NCI-H1105 treated with DMSO at 0.1 percent for 48 hours (cell line): ENCODE measurements around the gene TTLL6.
"Not testable (repeated sequence)": the region's sequence is repeated elsewhere in the genome, so short reads cannot be mapped to it uniquely, and the experiment has no call there.

ENCODE experiments used
- DNase-seq: peaks from one replicate; lab custom pipeline; 2025; lab: John Stamatoyannopoulos, UW

The TTLL6 gene

GRCh38 chr17:48815311-48815710, 1.7 kb downstream of the TTLL6 start:
- no peak for DNase-seq

GRCh38 chr17:48814504-48814903, 2.5 kb downstream of the TTLL6 start:
- peak; percentile 33 for DNase-seq

GRCh38 chr17:48812001-48812400, 5.0 kb downstream of the TTLL6 start:
- DNase-seq = no peak

GRCh38 chr17:48809182-48809581, 7.8 kb downstream of the TTLL6 start:
- no peak for DNase-seq

- peak; percentile 47 for DNase-seq
Measured at GRCh38 chr17:48804936-48805411, 12.1 kb downstream of the TTLL6 start.

- DNase-seq = no peak
Measured at GRCh38 chr17:48800626-48801217, 16.3 kb downstream of the TTLL6 start.

- DNase-seq = no peak
Measured at GRCh38 chr17:48799069-48799723, 17.8 kb downstream of the TTLL6 start.

GRCh38 chr17:48796163-48796522, 20.9 kb downstream of the TTLL6 start:
- not testable (repeated sequence) for DNase-seq

- no peak for DNase-seq
Measured at GRCh38 chr17:48795444-48796162, 21.4 kb downstream of the TTLL6 start.

- DNase-seq = no peak
Measured at GRCh38 chr17:48792033-48792798, 24.8 kb downstream of the TTLL6 start.

GRCh38 chr17:48791128-48792032, 25.6 kb downstream of the TTLL6 start:
- DNase-seq = peak; percentile 15

GRCh38 chr17:48790607-48791127, 26.4 kb downstream of the TTLL6 start:
- DNase-seq = no peak

GRCh38 chr17:48787828-48788227, 29.2 kb downstream of the TTLL6 start:
- no peak for DNase-seq

- DNase-seq = no peak
Measured at GRCh38 chr17:48779421-48779820, 37.6 kb downstream of the TTLL6 start.

GRCh38 chr17:48776602-48777001, 40.4 kb downstream of the TTLL6 start:
- DNase-seq = no peak

- DNase-seq = no peak
Measured at GRCh38 chr17:48773245-48773644, 43.8 kb downstream of the TTLL6 start.

- no peak for DNase-seq
Measured at GRCh38 chr17:48770954-48771353, 46.1 kb downstream of the TTLL6 start.

GRCh38 chr17:48769009-48769675, 47.9 kb downstream of the TTLL6 start:
- DNase-seq = no peak

- no peak for DNase-seq
Measured at GRCh38 chr17:48767263-48767774, 49.7 kb downstream of the TTLL6 start.

GRCh38 chr17:48761114-48761513, 55.9 kb downstream of the TTLL6 start:
- no peak for DNase-seq
